ENCODE data around the gene FANCE. TPM values are rescaled to one million over a fixed set of nuclear protein-coding genes. Genes with fewer than 3 reads are reported as not detected.

The FANCE gene
- total RNA-seq, 1 experiment from 2014 or later = 16.1 TPM

DNA sequence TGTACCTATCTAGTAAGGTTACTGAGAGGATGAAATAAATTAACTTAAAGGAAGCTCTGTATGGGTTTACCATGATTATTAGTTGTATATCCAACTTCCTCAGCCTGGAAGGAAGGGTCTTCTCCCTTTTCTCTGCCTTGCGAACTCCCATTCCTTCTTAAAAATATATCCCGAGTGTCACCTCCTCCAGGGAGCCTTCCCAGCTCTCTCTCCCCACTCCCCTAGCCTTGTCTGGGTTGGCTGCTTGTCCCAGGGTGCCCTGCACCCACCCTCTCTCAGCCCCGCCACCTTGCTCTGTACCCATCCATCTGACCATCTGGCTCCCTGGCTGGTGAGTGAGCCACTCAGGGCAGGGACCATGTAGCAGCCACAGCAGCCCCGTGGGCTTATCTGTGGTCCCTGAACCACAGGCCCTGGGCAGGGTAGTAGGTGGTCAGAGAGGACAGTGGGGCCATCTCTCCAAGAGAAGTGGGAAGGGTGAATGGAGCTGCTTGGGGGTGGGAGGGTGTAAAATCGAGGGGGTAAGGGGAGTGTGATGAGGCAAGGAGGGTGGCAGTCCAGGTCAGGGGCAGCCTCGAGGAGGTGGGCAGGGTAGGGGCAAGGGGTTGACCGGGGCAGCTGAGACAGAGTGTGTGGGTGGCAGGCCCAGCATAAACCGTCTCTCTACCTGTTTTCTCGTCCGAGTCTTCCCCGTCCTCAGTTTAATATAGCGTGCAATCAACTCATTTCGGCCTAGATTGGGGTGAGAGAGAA lies 31.9 kb downstream of the FANCE start:
- peak overlapping the region; percentile 84 for H3K4me2 ChIP-seq (ENCODE audit: low read length)
- H3K9ac ChIP-seq (ENCODE audit: low read length) = peak overlapping the region; percentile 75
- intact Hi-C loops (cut with micrococcal nuclease) = no loop called here
- no peaks in the 10 kb centered on the region for H3K36me3 ChIP-seq (ENCODE audit: control insufficient read depth in 1 of 2, insufficient read depth in 2 of 2, low read length in 2 of 2)
- no peak overlapping the region for H2AFZ ChIP-seq (ENCODE audit: low read depth, low read length, poor library complexity, severe bottlenecking)
- H3K9me3 ChIP-seq (ENCODE audit: control insufficient read depth in 1 of 2, insufficient read depth in 1 of 2, low read depth in 1 of 2, low read length in 2 of 2) = no peaks in the 10 kb centered on the region
- POLR2A ChIA-PET = interaction anchor here (0.7 to 8.1 kb wide), 2 partner anchors 12 to 105 kb away, joined by 3 to 48 read pairs; no protein-coding TSS in a partner anchor
- peaks cover 23% of the 10 kb centered on the region for H3K79me2 ChIP-seq (ENCODE audit: insufficient read depth, low read length)
- RAD21 ChIA-PET (ENCODE audit: low non-redundant PET in 1 of 2, low total read pairs in 2 of 2, uncharacterized antibody in 2 of 2, unreplicated experiment in 2 of 2) = no interaction called here
- no peak overlapping the region; the same call in 1 of the 2 replicates for H3K27ac ChIP-seq (ENCODE audit: low read depth, low read length)
- CTCF ChIA-PET = interaction anchor here (0.7 to 0.9 kb wide), 2 partner anchors 7 to 11 kb away, joined by 3 read pairs; no protein-coding TSS in a partner anchor
- H3K4me1 ChIP-seq (ENCODE audit: control insufficient read depth in 1 of 2, insufficient read depth in 2 of 2, low read length in 2 of 2) = peaks cover 42 to 62% of the 10 kb centered on the region in 2 experiments
- H3K4me3 ChIP-seq (replicated peaks in 1 of 2; ENCODE audit: low read depth in 1 of 2, low read length in 2 of 2) = no peak overlapping the region
- no peaks in the 10 kb centered on the region for H3K9me2 ChIP-seq (ENCODE audit: insufficient read depth)
- ATAC-seq (no peak), DNase-seq (ENCODE audit: low read depth, low spot score) (no peak)
- no peaks in the 10 kb centered on the region for H4K20me1 ChIP-seq (ENCODE audit: insufficient read depth)
- no TSS peak for BruUV-seq (replicated peaks)
- no peaks in the 10 kb centered on the region for H3K27me3 ChIP-seq (ENCODE audit: insufficient read depth, low read length)
- TF ChIP-seq SRF (IDR thresholded peaks at IDR 0.05; ENCODE audit: low read depth) = no peak

GRCh38 chr6:35484921-35485392 lies 32.8 kb downstream of the FANCE start:
- Histone ChIP-seq H3K79me2 (ENCODE audit: insufficient read depth, low read length) (peaks cover 30% of the 10 kb centered on the region), H2AFZ (ENCODE audit: low read depth, low read length, poor library complexity, severe bottlenecking) (no peak overlapping the region), H3K27ac (ENCODE audit: low read depth, low read length) (peak overlapping the region; percentile 97), H3K9me3 (ENCODE audit: control insufficient read depth in 1 of 2, insufficient read depth in 1 of 2, low read depth in 1 of 2, low read length in 2 of 2) (no peaks in the 10 kb centered on the region), H3K9ac (ENCODE audit: low read length) (peak overlapping the region; percentile 75), H3K4me1 (ENCODE audit: control insufficient read depth in 1 of 2, insufficient read depth in 2 of 2, low read length in 2 of 2) (peaks cover 47 to 70% of the 10 kb centered on the region in 2 experiments), H3K36me3 (ENCODE audit: control insufficient read depth in 1 of 2, insufficient read depth in 2 of 2, low read length in 2 of 2) (no peaks in the 10 kb centered on the region), H3K27me3 (ENCODE audit: insufficient read depth, low read length) (no peaks in the 10 kb centered on the region), H3K9me2 (ENCODE audit: insufficient read depth) (no peaks in the 10 kb centered on the region), H3K4me2 (ENCODE audit: low read length) (peak overlapping the region; percentile 84), H4K20me1 (ENCODE audit: insufficient read depth) (no peaks in the 10 kb centered on the region), H3K4me3 (replicated peaks in 1 of 2; ENCODE audit: low read depth in 1 of 2, low read length in 2 of 2) (peak overlapping the region; percentile 15 to 60)
- RAD21 ChIA-PET (ENCODE audit: low non-redundant PET in 1 of 2, low total read pairs in 2 of 2, uncharacterized antibody in 2 of 2, unreplicated experiment in 2 of 2) = no interaction called here
- intact Hi-C loops (cut with micrococcal nuclease) = no loop called here
- BruUV-seq (replicated peaks) = no TSS peak
- DNase-seq (ENCODE audit: low read depth, low spot score) = no peak
- CTCF ChIA-PET = interaction anchor here (0.7 to 0.9 kb wide), 2 partner anchors 8 to 12 kb away, joined by 3 read pairs; no protein-coding TSS in a partner anchor
- ATAC-seq = peak; percentile 33
- POLR2A ChIA-PET = interaction anchor here (8.1 kb wide), 1 partner anchor 13 kb away, joined by 48 read pairs; no protein-coding TSS in a partner anchor
- TF ChIP-seq MAX (IDR thresholded peaks at IDR 0.05) (no peak), YY1 (IDR thresholded peaks at IDR 0.05; ENCODE audit: extremely low read depth, insufficient replicate concordance, low read depth, low read length) (no peak), CTCF (IDR thresholded peaks at IDR 0.05 in 2 of 3, conservative IDR thresholded peaks at IDR 0.05 in 1 of 3; ENCODE audit: borderline replicate concordance in 1 of 3, insufficient read depth in 1 of 3, low read depth in 2 of 3, low read length in 2 of 3) (no peak), EZH2 (IDR thresholded peaks at IDR 0.05) (no peak), TCF7L2 (IDR thresholded peaks at IDR 0.05; ENCODE audit: borderline replicate concordance, extremely low read depth, insufficient read depth, insufficient read length) (no peak), REST (IDR thresholded peaks at IDR 0.05; ENCODE audit: low read depth) (no peak), RAD21 (IDR thresholded peaks at IDR 0.05; ENCODE audit: low read depth) (no peak), CBX3 (IDR thresholded peaks at IDR 0.05; ENCODE audit: low read depth) (no peak), CEBPB (IDR thresholded peaks at IDR 0.05; ENCODE audit: low read depth) (no peak), JUND (IDR thresholded peaks at IDR 0.05) (no peak), EZH2phosphoT487 (IDR thresholded peaks at IDR 0.05; ENCODE audit: borderline replicate concordance) (no peak)
- TF ChIP-seq, protein P1, sequence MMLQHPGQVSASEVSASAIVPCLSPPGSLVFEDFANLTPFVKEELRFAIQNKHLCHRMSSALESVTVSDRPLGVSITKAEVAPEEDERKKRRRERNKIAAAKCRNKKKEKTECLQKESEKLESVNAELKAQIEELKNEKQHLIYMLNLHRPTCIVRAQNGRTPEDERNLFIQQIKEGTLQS (IDR thresholded peaks at IDR 0.05) = no peak

All from HCT116 (cell line).